Osteocyte (in vitro differentiated cells): ENCODE results near the gene FBXW10B. TPM values are rescaled to one million over a fixed set of nuclear protein-coding genes. Genes with fewer than 3 reads are reported as not detected.
"Not testable (repeated sequence)": the region's sequence is repeated elsewhere in the genome, so short reads cannot be mapped to it uniquely, and the experiment has no call there.

Experiments
- DNase-seq: peaks from one replicate; pipeline ENCODE4 v3.0.0; 2021; ENCODE audit warnings: mixed read lengths; ENCODE audit not compliant: unreplicated experiment; ENCODE audit errors: extremely low spot score
- H3K27ac Mint-ChIP-seq: one replicate; pipeline ENCODE4 v1.8.0; 2021; ENCODE audit warnings: mild to moderate bottlenecking, mixed read lengths; ENCODE audit not compliant: unreplicated experiment
- H3K27me3 Mint-ChIP-seq: one replicate; pipeline ENCODE4 v1.8.0; 2021; ENCODE audit warnings: mixed read lengths; ENCODE audit not compliant: unreplicated experiment
- H3K36me3 Mint-ChIP-seq: one replicate; pipeline ENCODE4 v1.8.0; 2021; ENCODE audit warnings: mixed read lengths; ENCODE audit not compliant: unreplicated experiment
- H3K4me1 Mint-ChIP-seq: one replicate; pipeline ENCODE4 v1.8.0; 2021; ENCODE audit warnings: mixed read lengths; ENCODE audit not compliant: unreplicated experiment
- H3K4me3 Mint-ChIP-seq: one replicate; pipeline ENCODE4 v1.8.0; 2021; ENCODE audit warnings: mild to moderate bottlenecking, moderate library complexity, mixed read lengths; ENCODE audit not compliant: unreplicated experiment
- H3K9me3 Mint-ChIP-seq: one replicate; pipeline ENCODE4 v1.8.0; 2021; ENCODE audit warnings: mixed read lengths; ENCODE audit not compliant: unreplicated experiment
- CTCF ChIP-seq: fragments of 200-600 bp; sonication (generic); IDR thresholded peaks from 2 replicates; pipeline ENCODE4 v1.5.0; 2021; ENCODE audit warnings: antibody characterized with exemption, mild to moderate bottlenecking, moderate library complexity
- long read RNA-seq: library from polyadenylated mRNA; unstranded; transcript quantifications from one replicate; pipeline ENCODE4 v2.0.0, GENCODE V29; 2021
- total RNA-seq: library from RNA; stranded (reverse); gene quantifications from 2 replicates; pipeline ENCODE4 v1.2.1, GENCODE V29; 2021

FBXW10B gene
- total RNA-seq = 0.40 TPM in 1 of 2 replicates, not detected in the other
- long read RNA-seq = 0 reads

GRCh38 chr17:15619331-15620058 lies at the start of gene FBXW10B:
Gene FBXW10B (minus strand): TSS chr17:15619704. CDS start chr17:15619512, 192 bp downstream.
- not testable (repeated sequence) for H3K36me3 Mint-ChIP-seq, H3K9me3 Mint-ChIP-seq, H3K27me3 Mint-ChIP-seq, DNase-seq, H3K4me3 Mint-ChIP-seq, H3K4me1 Mint-ChIP-seq, H3K27ac Mint-ChIP-seq

GRCh38 chr17:15663691-15664090 lies 44.2 kb upstream of the FBXW10B start:
- peaks cover 14% of the 10 kb centered on the region for H3K36me3 Mint-ChIP-seq
- TF ChIP-seq CTCF = no peak
- DNase-seq = no peak
- no peaks in the 10 kb centered on the region for H3K9me3 Mint-ChIP-seq
- no peak overlapping the region for H3K4me3 Mint-ChIP-seq
- no peaks in the 10 kb centered on the region for H3K27me3 Mint-ChIP-seq
- H3K4me1 Mint-ChIP-seq = peaks cover 11% of the 10 kb centered on the region
- no peak overlapping the region for H3K27ac Mint-ChIP-seq

GRCh38 chr17:15663176-15663575 lies 43.7 kb upstream of the FBXW10B start:
- H3K4me1 Mint-ChIP-seq = peaks cover 11% of the 10 kb centered on the region

GRCh38 chr17:15662681-15663080 lies 43.2 kb upstream of the FBXW10B start:
- peaks cover 11% of the 10 kb centered on the region for H3K4me1 Mint-ChIP-seq
- TF ChIP-seq CTCF = no peak
- H3K4me3 Mint-ChIP-seq = no peak overlapping the region
- H3K36me3 Mint-ChIP-seq = peaks cover 9% of the 10 kb centered on the region
- no peaks in the 10 kb centered on the region for H3K9me3 Mint-ChIP-seq
- no peak for DNase-seq
- H3K27me3 Mint-ChIP-seq = no peaks in the 10 kb centered on the region
- no peak overlapping the region for H3K27ac Mint-ChIP-seq

More at GRCh38 chr17:15663176-15663575, 43.7 kb upstream of the FBXW10B start:
- Mint-ChIP-seq H3K9me3 (no peaks in the 10 kb centered on the region), H3K27ac (no peak overlapping the region), H3K36me3 (peaks cover 11% of the 10 kb centered on the region), H3K27me3 (no peaks in the 10 kb centered on the region), H3K4me3 (no peak overlapping the region)
- no peak for TF ChIP-seq CTCF
- DNase-seq = no peak

GRCh38 chr17:15660077-15660476 lies 40.6 kb upstream of the FBXW10B start:
- Mint-ChIP-seq H3K36me3 (peaks cover 9% of the 10 kb centered on the region), H3K4me1 (peaks cover 17% of the 10 kb centered on the region), H3K4me3 (no peak overlapping the region), H3K27me3 (no peaks in the 10 kb centered on the region), H3K9me3 (no peaks in the 10 kb centered on the region), H3K27ac (no peak overlapping the region)
- no peak for DNase-seq
- no peak for TF ChIP-seq CTCF
